Peyer's patch (tissue), 4 donors: ENCODE data around the gene FGF22.

ENCODE experiments used
- CTCF ChIP-seq, 6 experiments: fragments of 450-650 bp in 4 of 6; fragments of 200-600 bp in 2 of 6; sonication (generic) in 1 of 6; IDR thresholded peaks; one replicate each; pipeline ENCODE4 v1.5.1; 2017 to 2019; ENCODE audit warnings: antibody characterized with exemption in 6 of 6, mild to moderate bottlenecking in 3 of 6, moderate library complexity in 1 of 6
- POLR2A ChIP-seq, 2 donors: fragments of 450-650 bp; IDR thresholded peaks; one replicate each; pipeline ENCODE4 v1.5.1; 2017; ENCODE audit warnings: antibody characterized with exemption in 2 of 2, mild to moderate bottlenecking in 2 of 2, moderate library complexity in 2 of 2

- no peak for TF ChIP-seq CTCF (IDR thresholded peaks at IDR 0.05)
- no peak for TF ChIP-seq POLR2A (IDR thresholded peaks at IDR 0.05)
Observed at GRCh38 chr19:685454-685931, 45.8 kb downstream of the FGF22 start.
